Activated T-cell treated with anti-CD3 and anti-CD28 coated beads for 1 hour (primary cell): ENCODE measurements around the gene PSMC3.
A peak's percentile ranks its signal among the peaks of the same experiment; 100 is the strongest.

Source experiments
- DNase-seq: peaks from one replicate; pipeline ENCODE4 v3.0.0-alpha.2; 2020; ENCODE audit warnings: low read depth

Gene PSMC3

GRCh38 chr11:47375546-47376085, 50.6 kb downstream of the PSMC3 start:
- DNase-seq, result no peak

- no peak for DNase-seq
Measured at GRCh38 chr11:47375020-47375419, 51.2 kb downstream of the PSMC3 start.

- DNase-seq, result no peak
Measured at GRCh38 chr11:47374720-47375019, 51.6 kb downstream of the PSMC3 start.

- DNase-seq, result peak; percentile 90
Measured at GRCh38 chr11:47373876-47374719, 52.1 kb downstream of the PSMC3 start.

- no peak for DNase-seq
Measured at GRCh38 chr11:47372422-47372821, 53.8 kb downstream of the PSMC3 start.

- no peak for DNase-seq
Measured at GRCh38 chr11:47369676-47370075, 56.6 kb downstream of the PSMC3 start.
